K562 (cell line): ENCODE data around the gene UBE2E1. TPM values are rescaled to one million over a fixed set of nuclear protein-coding genes. Genes with fewer than 3 reads are reported as not detected.

Experiments used
- POLR2AphosphoS5 ChIP-seq: IDR thresholded peaks from 2 replicates; pipeline ENCODE4 v1.6.1; 2011; ENCODE audit warnings: mild to moderate bottlenecking, low read depth, low read length, moderate library complexity; ENCODE audit not compliant: control insufficient read depth, insufficient read depth
- RNF219 ChIP-seq: fragments of 250-450 bp; sonication (Bioruptor Pico); IDR thresholded peaks from 2 replicates; pipeline ENCODE4 v1.5.0; 2022; ENCODE audit warnings: mild to moderate bottlenecking
- RREB1 ChIP-seq: fragments of 250-450 bp; sonication (Bioruptor Pico); IDR thresholded peaks from 2 replicates; pipeline ENCODE4 v1.4.0; 2020
- TBL1XR1 ChIP-seq, 2 experiments: IDR thresholded peaks; 2 replicates each; pipeline ENCODE4 v1.6.1; 2012; ENCODE audit warnings: improper control_type of control experiment in 2 of 2, low read length in 2 of 2, mild to moderate bottlenecking in 1 of 2
- ZBTB1 ChIP-seq: sonication (generic); formaldehyde crosslinking; IDR thresholded peaks from 2 replicates; pipeline ENCODE4 v1.8.1; 2023; ENCODE audit warnings: missing genetic modification reagents, low read depth, mild to moderate bottlenecking, borderline replicate concordance
- ZNF639 ChIP-seq, 2 experiments: fragments of 200-800 bp in 1 of 2; sonication (Bioruptor generic) in 1 of 2; sonication (generic) in 1 of 2; formaldehyde crosslinking in 1 of 2; IDR thresholded peaks in 1 of 2; conservative IDR thresholded peaks in 1 of 2; 2 replicates each; pipeline versions ENCODE4 v1.5.0 to v1.6.1; 2016 to 2020; ENCODE audit warnings: missing compliant biosample characterization in 1 of 2, missing genetic modification characterization in 1 of 2, missing genetic modification reagents in 1 of 2
- polyA plus RNA-seq, 8 experiments: library from polyadenylated mRNA; depleted of rRNA in 4 of 8; stranded (reverse) in 5 of 8; unstranded in 3 of 8; fragments of >200 nt; fragmentation: Nextera tagmentation in 2 of 8; fragmentation: Illumina TruSeq in 1 of 8; extraction: Ambion mirVana in 2 of 8; extraction: Trizol in 1 of 8; gene quantifications; 2 replicates each; pipeline versions ENCODE4 v1.2.1 to v1.2.3, GENCODE V29; 2011 to 2014; ENCODE audit warnings: inconsistent platforms in 1 of 8, missing spikeins in 1 of 8
- total RNA-seq, 7 experiments: library from RNA; depleted of rRNA in 6 of 7; stranded (reverse); fragments of >200 nt in 6 of 7; fragmentation: Illumina TruSeq in 2 of 7; extraction: Trizol in 2 of 7; gene quantifications; 2 replicates each; pipeline versions ENCODE4 v1.2.1 to v1.2.3, GENCODE V29; 2011 to 2021; ENCODE audit warnings: low replicate concordance in 1 of 7

UBE2E1 gene
- total and polyA plus RNA-seq, 9 of the 15 experiments (the other 6 are each of a cell fraction or from before 2014, with no cell fraction given) = 54.4 to 294 (median 165) TPM

DNA sequence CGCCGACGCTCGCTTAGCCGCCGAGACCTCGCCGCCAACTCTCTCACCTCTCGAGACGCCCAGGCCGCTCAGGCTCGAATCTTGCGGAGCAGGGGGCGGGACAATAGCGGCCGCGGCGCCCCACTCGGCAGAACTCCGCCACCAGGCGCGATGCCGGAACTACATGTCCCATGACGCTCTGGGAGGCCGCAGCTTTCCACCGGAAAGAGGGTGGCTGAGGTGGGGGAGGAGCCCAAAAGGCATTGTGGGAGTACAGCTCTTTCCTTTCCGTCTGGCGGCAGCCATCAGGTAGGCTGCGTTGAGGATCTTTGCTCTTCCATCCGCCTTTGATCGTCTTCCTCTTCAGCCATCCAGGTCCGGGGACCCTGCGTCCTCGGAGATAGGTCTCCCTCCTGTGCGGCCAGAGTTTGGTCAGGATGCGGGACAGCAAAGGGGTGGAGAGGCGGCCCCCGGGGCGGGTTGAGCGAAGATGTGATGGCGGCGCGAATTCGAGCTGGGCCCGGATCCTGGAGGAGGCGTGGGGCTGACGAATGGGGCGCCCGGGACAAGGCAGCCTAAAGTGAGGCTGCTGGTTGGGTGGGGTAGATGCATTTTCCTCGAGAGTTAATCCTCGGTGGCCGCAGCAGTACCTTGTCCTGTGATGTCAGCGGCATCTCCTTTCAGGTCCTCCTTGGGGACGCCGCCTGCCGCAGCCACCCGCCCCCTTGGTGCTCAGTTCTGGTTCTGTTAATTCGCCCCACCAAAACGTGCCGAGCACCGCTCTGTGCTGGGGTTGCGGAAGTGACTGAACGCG, 111.3 kb downstream of the UBE2E1 start, which contains the start of the genes NKIRAS1 and RPL15 (continued):
- TF ChIP-seq RNF219 (CRISPR knock-in tag) (0 out of 2 replicates have a peak, but pooled peaks have one; percentile 43), ZNF639 (CRISPR knock-in tag; conservative IDR thresholded peaks at IDR 0.05 in 1 of 2, IDR thresholded peaks at IDR 0.05 in 1 of 2) (no peak; a peak in 1 of 4 replicates), POLR2AphosphoS5 (peak; percentile 99), ZBTB1 (CRISPR knock-in tag) (peak; percentile 90; the same call in 1 of the 2 replicates), RREB1 (CRISPR knock-in tag) (peak; percentile 82), TBL1XR1 (IDR thresholded peaks at IDR 0.05; ENCODE audit: low read length in 2 of 2) (peak; percentile 44 to 68)
